Stimulated activated CD8-positive, alpha-beta memory T cell treated with anti-CD3 and anti-CD28 coated beads, Interleukin-12 subunit alpha, Interleukin-12 subunit beta, amount 100 ng/mL, for 1 hour (primary cell): ENCODE measurements around the gene SUCLA2.
"Not testable (repeated sequence)": the region's sequence is repeated elsewhere in the genome, so short reads cannot be mapped to it uniquely, and the experiment has no call there.

Experiments used
- DNase-seq: peaks from one replicate; pipeline ENCODE4 v3.0.0-alpha.2; 2020; ENCODE audit warnings: low read depth

SUCLA2 gene

GRCh38 chr13:47991859-47992258 lies 9.2 kb downstream of the SUCLA2 start:
- DNase-seq = no peak

GRCh38 chr13:47990920-47991466 lies 10.1 kb downstream of the SUCLA2 start:
- DNase-seq = no peak

GRCh38 chr13:47990427-47990826 lies 10.6 kb downstream of the SUCLA2 start:
- no peak for DNase-seq

- no peak for DNase-seq
Observed at GRCh38 chr13:47983070-47983469, 18.0 kb downstream of the SUCLA2 start.

- no peak for DNase-seq
Observed at GRCh38 chr13:47976325-47976724, 24.7 kb downstream of the SUCLA2 start.

- DNase-seq = no peak
Observed at GRCh38 chr13:47964863-47965262, 36.2 kb downstream of the SUCLA2 start.

GRCh38 chr13:47962237-47962636 lies 38.8 kb downstream of the SUCLA2 start:
- DNase-seq = no peak

- DNase-seq = no peak
Observed at GRCh38 chr13:47959468-47960247, 41.4 kb downstream of the SUCLA2 start.

GRCh38 chr13:47957073-47957472 lies 44.0 kb downstream of the SUCLA2 start:
- no peak for DNase-seq

GRCh38 chr13:47955836-47956235 lies 45.2 kb downstream of the SUCLA2 start:
- no peak for DNase-seq

- DNase-seq = no peak
Observed at GRCh38 chr13:47949799-47950198, 51.3 kb downstream of the SUCLA2 start.

- DNase-seq = no peak
Observed at GRCh38 chr13:47945738-47946137, 55.3 kb downstream of the SUCLA2 start.

GRCh38 chr13:47945146-47945545 lies 55.9 kb downstream of the SUCLA2 start:
- DNase-seq = not testable (repeated sequence)

GRCh38 chr13:47934371-47934770 lies 66.7 kb downstream of the SUCLA2 start:
- DNase-seq = no peak

GRCh38 chr13:47932950-47933923 lies 67.8 kb downstream of the SUCLA2 start:
- no peak for DNase-seq

- no peak for DNase-seq
Observed at GRCh38 chr13:47930649-47931165, 70.4 kb downstream of the SUCLA2 start.

GRCh38 chr13:47929156-47929555 lies 71.9 kb downstream of the SUCLA2 start:
- DNase-seq = no peak

GRCh38 chr13:47917022-47917574 lies 84.0 kb downstream of the SUCLA2 start:
- no peak for DNase-seq

- DNase-seq = no peak
Observed at GRCh38 chr13:47908197-47908902, 92.7 kb downstream of the SUCLA2 start.

- DNase-seq = no peak
Observed at GRCh38 chr13:47904891-47905290, 96.2 kb downstream of the SUCLA2 start.

GRCh38 chr13:47904241-47904640 lies 96.8 kb downstream of the SUCLA2 start:
- DNase-seq = no peak
